Activated naive CD4-positive, alpha-beta T cell treated with anti-CD3 and anti-CD28 coated beads, Interleukin-2, amount 50 U/mL, for 72 hours (primary cell): ENCODE measurements around the gene TMEM161A. TPM values are rescaled to one million over a fixed set of nuclear protein-coding genes. Genes with fewer than 3 reads are reported as not detected.
"Not testable (repeated sequence)": the region's sequence is repeated elsewhere in the genome, so short reads cannot be mapped to it uniquely, and the experiment has no call there.

Source experiments
- ATAC-seq, 2 donors: fragments of 150-1000 bp; cut with Tn5 transposase; 2 replicates each; pipeline ENCODE4 v1.10.0; 2021; ENCODE audit warnings: mild to moderate bottlenecking in 2 of 2, moderate library complexity in 2 of 2
- DNase-seq, 2 donors: peaks; one replicate each; pipeline ENCODE4 v3.0.0; 2021 to 2022; ENCODE audit warnings: low spot score in 2 of 2
- H3K27ac Mint-ChIP-seq, 2 donors: one replicate each; pipeline ENCODE4 v1.8.0; 2022; ENCODE audit warnings: mild to moderate bottlenecking in 2 of 2, mixed read lengths in 2 of 2
- H3K36me3 Mint-ChIP-seq, 2 donors: one replicate each; pipeline ENCODE4 v1.8.0; 2022; ENCODE audit warnings: mixed read lengths in 2 of 2
- H3K9me3 Mint-ChIP-seq, 2 donors: one replicate each; pipeline ENCODE4 v1.8.0; 2022; ENCODE audit warnings: mixed read lengths in 2 of 2
- total RNA-seq, 2 donors: library from RNA; stranded (reverse); gene quantifications; one replicate each; pipeline ENCODE4 v1.2.3, GENCODE V29; 2022

Gene TMEM161A
- total RNA-seq, 2 donors from 2014 or later, result 22.9 to 28.2 TPM

DNA sequence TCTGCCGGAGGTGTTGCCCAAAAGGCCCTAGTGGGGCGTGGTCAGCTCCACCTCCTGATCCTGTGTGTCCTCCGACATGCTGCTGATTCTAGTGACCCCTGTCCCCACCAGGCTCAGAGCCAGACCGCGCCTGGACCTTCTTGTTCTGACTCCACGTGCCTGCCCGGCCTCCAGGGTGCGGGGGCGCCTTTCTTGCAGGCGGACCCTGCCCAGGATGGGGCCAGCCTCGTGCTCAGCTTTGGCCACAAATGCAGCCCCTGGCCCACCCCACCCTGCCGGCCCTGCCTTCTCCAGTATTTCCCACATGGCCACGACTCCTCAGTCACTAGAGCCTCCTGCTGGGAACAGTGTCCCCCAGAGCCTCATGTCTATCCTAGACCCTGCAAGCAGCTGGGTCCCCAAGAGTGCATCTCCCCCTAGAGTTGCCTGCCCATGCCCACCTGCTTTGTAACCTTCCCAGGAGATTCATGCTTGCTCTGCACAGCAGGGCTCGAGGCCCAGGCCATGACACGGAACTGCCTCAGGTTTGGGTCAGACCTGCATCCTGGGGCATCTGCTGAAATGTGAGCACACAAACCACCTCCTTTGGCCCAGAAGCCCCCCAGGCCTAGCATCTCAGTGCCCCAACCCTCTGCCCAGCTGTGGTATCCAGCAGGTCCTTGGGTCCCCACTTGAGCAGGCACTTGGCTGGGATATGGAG, 27.0 kb downstream of the TMEM161A start:
- no peaks in the 10 kb centered on the region for H3K9me3 Mint-ChIP-seq
- ATAC-seq (no peak), DNase-seq (no peak)
- no peaks in the 10 kb centered on the region for H3K36me3 Mint-ChIP-seq
- H3K27ac Mint-ChIP-seq, result no peak overlapping the region

DNA sequence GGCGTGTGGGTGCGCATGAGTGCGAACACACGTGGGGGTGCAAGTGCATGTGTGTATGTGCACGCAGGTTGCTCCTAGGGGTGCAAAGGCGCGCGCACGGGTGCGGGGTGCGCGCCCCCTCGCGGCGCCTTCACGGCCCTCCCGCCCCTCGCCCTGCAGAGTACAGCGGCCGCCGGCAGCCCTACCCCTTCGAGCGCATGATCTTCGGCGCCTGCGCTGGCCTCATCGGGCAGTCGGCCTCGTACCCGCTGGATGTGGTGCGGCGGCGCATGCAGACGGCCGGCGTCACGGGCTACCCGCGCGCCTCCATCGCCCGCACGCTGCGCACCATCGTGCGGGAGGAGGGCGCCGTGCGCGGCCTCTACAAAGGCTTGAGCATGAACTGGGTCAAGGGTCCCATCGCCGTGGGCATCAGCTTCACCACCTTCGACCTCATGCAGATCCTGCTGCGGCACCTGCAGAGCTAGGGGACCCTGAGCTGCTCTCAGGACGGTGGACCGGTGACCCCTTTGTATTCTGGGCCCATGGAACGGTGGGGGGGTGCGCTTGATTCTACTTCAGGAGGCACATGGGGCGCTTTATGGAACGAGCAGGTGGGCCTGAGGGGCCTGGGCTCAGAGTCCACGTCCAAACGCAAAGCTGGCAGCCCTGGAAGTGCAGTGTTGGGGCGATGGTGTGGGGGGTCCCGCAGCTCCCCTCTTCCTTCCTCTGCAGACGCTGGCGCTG, 27.7 kb downstream of the TMEM161A start:
- ATAC-seq, result peak; percentile 61 to 76
- DNase-seq, result peak in 1 of 2 donors; percentile 21
- no peaks in the 10 kb centered on the region for H3K9me3 Mint-ChIP-seq
- H3K36me3 Mint-ChIP-seq, result no peaks in the 10 kb centered on the region
- H3K27ac Mint-ChIP-seq, result no peak overlapping the region

- ATAC-seq, result no peak
- H3K36me3 Mint-ChIP-seq, result no peaks in the 10 kb centered on the region
- H3K27ac Mint-ChIP-seq, result no peak overlapping the region
- no peak for DNase-seq
- H3K9me3 Mint-ChIP-seq, result no peaks in the 10 kb centered on the region
Observed at GRCh38 chr19:19109601-19110000, 28.7 kb downstream of the TMEM161A start.

GRCh38 chr19:19107654-19108053, 30.6 kb downstream of the TMEM161A start:
- Mint-ChIP-seq H3K27ac (no peak overlapping the region), H3K36me3 (no peaks in the 10 kb centered on the region)

GRCh38 chr19:19106938-19107337, 31.3 kb downstream of the TMEM161A start:
- not testable (repeated sequence) for H3K9me3 Mint-ChIP-seq, H3K36me3 Mint-ChIP-seq, H3K27ac Mint-ChIP-seq, ATAC-seq, DNase-seq

More at GRCh38 chr19:19107654-19108053, 30.6 kb downstream of the TMEM161A start:
- ATAC-seq (no peak), DNase-seq (no peak)
- no peaks in the 10 kb centered on the region for H3K9me3 Mint-ChIP-seq

- H3K36me3 Mint-ChIP-seq, result no peaks in the 10 kb centered on the region
Observed at GRCh38 chr19:19106056-19106551, 32.2 kb downstream of the TMEM161A start.

DNA sequence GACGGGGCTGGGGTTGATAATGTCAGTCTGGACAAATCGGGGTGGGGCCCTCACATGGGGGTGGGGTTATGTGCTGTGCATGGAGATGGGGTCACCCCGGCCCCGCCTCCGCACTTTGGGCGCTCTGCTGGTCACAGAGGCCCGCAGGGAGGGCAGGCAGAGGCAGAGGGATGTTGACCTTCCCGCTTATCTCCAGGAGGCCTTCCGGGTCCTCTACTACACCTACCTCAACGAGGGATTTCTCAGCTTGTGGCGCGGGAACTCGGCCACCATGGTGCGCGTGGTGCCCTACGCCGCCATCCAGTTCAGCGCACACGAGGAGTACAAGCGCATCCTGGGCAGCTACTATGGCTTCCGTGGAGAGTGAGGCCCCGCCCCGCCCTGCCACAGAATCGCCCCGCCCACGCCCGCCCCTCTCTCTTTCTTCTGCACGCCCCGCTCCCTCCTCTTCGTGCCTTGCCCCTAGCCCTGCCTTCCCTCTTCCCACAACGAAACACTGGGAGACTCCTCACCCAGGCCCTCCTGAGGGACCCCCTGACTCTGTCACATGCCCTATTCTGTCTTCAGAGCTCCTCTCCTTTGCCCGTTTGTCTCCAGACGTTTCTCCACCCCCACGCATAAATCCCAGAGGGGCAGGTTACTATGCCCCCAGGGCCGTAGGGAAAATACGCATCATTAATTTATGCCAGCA, 32.8 kb downstream of the TMEM161A start:
- no peak for DNase-seq
- ATAC-seq, result no peak
- no peaks in the 10 kb centered on the region for H3K9me3 Mint-ChIP-seq

More at GRCh38 chr19:19106056-19106551, 32.2 kb downstream of the TMEM161A start:
- no peak for ATAC-seq
- H3K9me3 Mint-ChIP-seq, result no peaks in the 10 kb centered on the region
- DNase-seq, result no peak
- H3K27ac Mint-ChIP-seq, result no peak overlapping the region

DNA sequence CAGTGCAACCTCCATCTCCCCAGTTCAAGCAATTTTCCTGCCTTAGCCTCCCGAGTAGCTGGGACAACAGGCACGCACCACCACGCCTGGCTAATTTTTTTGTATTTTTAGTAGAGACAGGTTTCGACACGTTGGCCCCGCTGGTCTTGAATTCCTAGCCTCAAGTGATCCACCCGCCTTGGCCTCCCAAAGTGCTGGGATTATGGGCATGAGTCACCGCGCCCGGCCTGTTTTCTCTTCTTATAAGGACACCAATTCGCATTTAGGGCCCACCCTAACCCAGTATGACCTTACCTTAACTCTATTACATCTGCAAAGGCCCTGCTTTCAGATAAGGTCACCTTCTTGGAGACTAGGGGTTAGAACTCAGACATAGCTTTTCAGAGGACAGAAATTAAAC, 35.1 kb downstream of the TMEM161A start:
- ATAC-seq (no peak), DNase-seq (no peak)
- Mint-ChIP-seq H3K9me3 (no peaks in the 10 kb centered on the region), H3K36me3 (no peaks in the 10 kb centered on the region), H3K27ac (no peak overlapping the region)

More for the DNA sequence above, 32.8 kb downstream of the TMEM161A start:
- Mint-ChIP-seq H3K27ac (peak overlapping the region in 1 of 2 donors; percentile 55), H3K36me3 (no peaks in the 10 kb centered on the region)

GRCh38 chr19:19102566-19102965, 35.7 kb downstream of the TMEM161A start:
- DNase-seq, H3K9me3 Mint-ChIP-seq, H3K36me3 Mint-ChIP-seq, ATAC-seq, H3K27ac Mint-ChIP-seq: not testable (repeated sequence)

GRCh38 chr19:19101540-19101939, 36.7 kb downstream of the TMEM161A start:
- no peaks in the 10 kb centered on the region for H3K9me3 Mint-ChIP-seq
- H3K36me3 Mint-ChIP-seq, result no peaks in the 10 kb centered on the region
- no peak for DNase-seq
- no peak overlapping the region for H3K27ac Mint-ChIP-seq
- ATAC-seq, result no peak

- ATAC-seq (no peak), DNase-seq (no peak)
- no peaks in the 10 kb centered on the region for H3K36me3 Mint-ChIP-seq
- H3K9me3 Mint-ChIP-seq, result no peaks in the 10 kb centered on the region
- H3K27ac Mint-ChIP-seq, result no peak overlapping the region
Observed at GRCh38 chr19:19098703-19099632, 39.3 kb downstream of the TMEM161A start.

DNA sequence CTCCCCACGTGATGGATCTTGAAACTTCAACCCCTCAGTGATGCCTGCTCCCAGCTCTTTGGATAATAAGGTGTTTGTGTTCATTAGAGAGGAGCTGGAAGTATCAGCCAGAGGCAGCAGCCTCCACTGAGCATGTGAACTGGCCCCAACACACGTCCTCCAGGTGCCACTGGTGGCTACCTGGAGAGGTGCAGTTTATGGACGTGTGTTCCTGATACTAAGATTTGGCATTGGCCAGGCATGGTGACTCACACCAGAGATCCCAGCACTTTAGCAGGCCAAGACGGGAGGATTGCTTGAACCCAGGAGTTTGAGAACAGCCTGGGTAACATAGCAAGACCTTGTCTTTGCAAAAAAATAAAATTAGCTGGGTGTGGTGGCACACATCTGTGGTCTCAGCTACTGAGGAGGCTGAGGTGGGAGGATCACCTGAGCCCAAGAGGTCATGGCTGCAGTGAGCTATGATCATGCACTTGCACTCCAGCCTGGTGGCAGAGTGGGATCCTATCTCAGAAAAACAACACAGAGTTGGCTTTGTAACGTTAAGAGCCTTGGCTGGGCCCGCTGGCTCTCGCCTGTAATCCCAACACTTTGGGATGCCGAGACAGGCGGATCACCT, 40.1 kb downstream of the TMEM161A start:
- H3K36me3 Mint-ChIP-seq, result no peaks in the 10 kb centered on the region
- H3K27ac Mint-ChIP-seq, result no peak overlapping the region
- DNase-seq, result no peak
- no peaks in the 10 kb centered on the region for H3K9me3 Mint-ChIP-seq
- ATAC-seq, result no peak

DNA sequence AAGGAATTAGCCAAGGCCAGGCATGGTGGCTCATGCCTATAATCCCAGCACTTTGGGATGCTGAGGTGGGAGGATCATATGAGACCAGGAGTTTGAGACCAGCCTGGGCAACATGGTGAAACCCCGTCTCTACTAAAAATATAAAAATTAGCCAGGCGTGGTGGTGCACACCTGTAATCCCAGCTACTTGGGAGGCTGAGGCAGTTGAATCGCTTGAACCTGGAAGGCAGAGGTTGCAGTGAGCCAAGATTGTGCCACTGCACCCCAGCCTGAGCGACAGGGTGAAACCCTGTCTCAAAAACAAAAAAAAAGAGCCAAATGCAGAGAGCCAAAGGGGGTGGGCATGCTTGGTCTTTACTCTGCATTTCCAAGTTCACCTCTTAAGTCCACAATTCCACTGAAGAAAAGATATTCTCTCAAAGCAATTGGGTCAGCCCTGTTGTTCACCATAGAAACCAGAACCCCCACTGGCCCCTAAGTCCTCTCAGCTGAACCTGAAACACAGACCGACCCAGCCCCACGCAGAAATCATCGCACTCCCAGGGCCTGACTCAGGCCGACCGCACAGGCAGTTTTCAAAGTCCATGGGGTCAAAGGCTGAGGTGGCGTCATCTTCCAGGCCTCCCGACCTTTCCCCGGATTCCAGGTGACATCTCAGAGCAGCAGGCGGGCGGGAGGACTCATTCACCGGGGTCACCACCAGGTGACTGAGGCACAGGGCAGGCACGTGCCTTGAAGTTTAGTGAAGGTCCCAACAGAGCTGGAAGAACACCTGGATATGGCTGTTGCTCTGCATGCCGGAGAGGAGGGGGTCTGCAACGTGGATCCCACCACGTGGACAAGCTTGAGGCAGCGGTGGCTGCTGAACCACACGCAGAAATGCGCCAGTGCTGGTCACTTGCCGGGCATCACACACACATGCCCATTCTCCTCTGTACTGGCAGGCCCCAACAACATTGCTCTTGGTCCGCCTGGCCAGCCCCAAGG, 41.3 kb downstream of the TMEM161A start:
- Mint-ChIP-seq H3K27ac (no peak overlapping the region), H3K36me3 (no peaks in the 10 kb centered on the region), H3K9me3 (no peaks in the 10 kb centered on the region)
- no peak for DNase-seq
- ATAC-seq, result no peak

DNA sequence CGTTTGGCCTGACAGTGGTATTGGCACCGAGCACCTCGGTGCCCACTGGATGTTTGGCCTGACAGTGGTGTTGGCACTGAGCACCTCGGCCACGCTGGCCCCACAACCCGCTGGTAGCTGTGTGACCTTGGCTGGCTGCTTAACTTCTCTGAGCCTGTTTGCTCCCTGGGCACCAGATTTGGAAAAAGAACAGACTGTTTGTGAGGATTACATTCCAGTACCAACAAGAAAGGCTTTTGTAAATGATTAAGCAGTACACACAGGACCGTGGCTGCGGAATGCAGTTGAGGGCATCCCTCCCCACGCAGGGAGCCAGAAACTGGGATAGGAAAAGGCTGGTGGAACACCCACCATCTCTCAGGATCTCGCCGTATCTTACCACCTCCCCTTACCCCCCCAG, 42.6 kb downstream of the TMEM161A start:
- no peak for DNase-seq
- H3K36me3 Mint-ChIP-seq, result no peaks in the 10 kb centered on the region
- ATAC-seq, result no peak
- H3K9me3 Mint-ChIP-seq, result no peaks in the 10 kb centered on the region
- no peak overlapping the region for H3K27ac Mint-ChIP-seq

DNA sequence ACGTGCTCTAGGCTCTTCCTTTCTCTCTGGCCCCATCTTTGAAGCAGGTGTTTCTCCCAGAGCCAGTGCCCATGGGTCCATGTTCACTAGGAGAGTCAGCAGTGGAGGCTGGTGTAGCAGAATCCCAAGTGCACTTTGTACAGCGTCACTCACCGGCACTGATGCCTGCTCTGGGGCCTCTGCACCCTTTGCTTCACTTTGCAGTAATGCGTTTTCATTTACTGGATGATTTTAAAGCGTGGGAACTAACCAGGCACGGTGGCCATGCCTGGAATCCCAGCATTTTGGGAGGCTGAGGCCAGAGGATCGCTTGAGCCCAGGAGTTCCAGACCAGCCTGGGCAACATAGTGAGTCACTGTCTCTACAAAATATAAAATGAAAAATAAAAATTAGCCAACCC, 43.8 kb downstream of the TMEM161A start:
- DNase-seq, result no peak
- Mint-ChIP-seq H3K27ac (no peak overlapping the region), H3K9me3 (no peaks in the 10 kb centered on the region), H3K36me3 (no peaks in the 10 kb centered on the region)
- ATAC-seq, result no peak
